HCT116 (cell line): ENCODE results near the gene IL36A. TPM values are rescaled to one million over a fixed set of nuclear protein-coding genes. Genes with fewer than 3 reads are reported as not detected.

ENCODE experiments used
- ATAC-seq: fragments of 200-7000 bp; cut with Tn5 transposase; 2 replicates; pipeline ENCODE4 v1.9.1; 2020; ENCODE audit warnings: mild to moderate bottlenecking, moderate library complexity
- BruUV-seq: library from RNA; stranded (reverse); fragments of 400-500 nt; replicated peaks from 2 replicates; lab custom pipeline; 2021; lab: Mats Ljungman, UMichigan
- CTCF ChIA-PET: fragments of 300-600 bp; sonication (Branson Sonifier 250); formaldehyde crosslinking; loops from one replicate; lab custom pipeline; 2021; ENCODE audit warnings: antibody characterized with exemption; lab: Charles Lee
- POLR2A ChIA-PET: fragments of 300-600, 350-600 bp; sonication (Branson Sonifier 250); formaldehyde crosslinking; loops from one replicate; lab custom pipeline; 2021; ENCODE audit warnings: antibody characterized with exemption; lab: Charles Lee
- RAD21 ChIA-PET, 2 experiments: fragments of 300-600 bp; sonication (Branson Sonifier 250); formaldehyde crosslinking; loops; one replicate each; lab custom pipeline; 2023; ENCODE audit warnings: low total read pairs in 2 of 2; ENCODE audit not compliant: uncharacterized antibody in 2 of 2, unreplicated experiment in 2 of 2, low non-redundant PET in 1 of 2; lab: Charles Lee
- DNase-seq: peaks from one replicate; pipeline ENCODE4 v3.0.0-alpha.2; 2010; ENCODE audit warnings: low read depth, low spot score
- H2AFZ ChIP-seq: fragments of 200-600 bp; shearing (Covaris generic), sonication (generic); 2 replicates; pipeline ENCODE4 v1.6.1; 2017; ENCODE audit warnings: low read depth, mixed run types, mixed read lengths, antibody characterized with exemption, low read length; ENCODE audit not compliant: poor library complexity, severe bottlenecking
- H3K27ac ChIP-seq: 2 replicates; pipeline ENCODE4 v1.5.1; 2012; ENCODE audit warnings: low read depth, low read length
- H3K27me3 ChIP-seq: fragments of 200-600 bp; sonication (generic); 2 replicates; pipeline ENCODE4 v1.6.1; 2016; ENCODE audit warnings: mixed run types, low read length, mixed read lengths; ENCODE audit not compliant: insufficient read depth
- H3K36me3 ChIP-seq, 2 experiments: fragments of 200-500 bp in 1 of 2; fragments of 200-600 bp in 1 of 2; sonication (Bioruptor generic) in 1 of 2; sonication (generic) in 1 of 2; 2 replicates each; pipeline versions ENCODE4 v1.5.1 to v1.6.1; 2014 to 2016; ENCODE audit warnings: low read length in 2 of 2, inconsistent platforms in 1 of 2, mixed read lengths in 1 of 2, mixed run types in 1 of 2; ENCODE audit not compliant: insufficient read depth in 2 of 2, control insufficient read depth in 1 of 2
- H3K4me1 ChIP-seq, 2 experiments: fragments of 200-600 bp in 1 of 2; sonication (generic) in 1 of 2; 2 replicates each; pipeline versions ENCODE4 v1.5.1 to v1.6.1; 2012 to 2017; ENCODE audit warnings: low read length in 2 of 2, inconsistent platforms in 1 of 2, mild to moderate bottlenecking in 1 of 2, mixed read lengths in 1 of 2, mixed run types in 1 of 2, moderate library complexity in 1 of 2; ENCODE audit not compliant: insufficient read depth in 2 of 2, control insufficient read depth in 1 of 2
- H3K4me2 ChIP-seq: fragments of 200-600 bp; sonication (generic); 2 replicates; pipeline ENCODE4 v1.6.1; 2017; ENCODE audit warnings: mixed run types, low read length, mixed read lengths
- H3K4me3 ChIP-seq, 2 experiments: fragments of 200-600 bp in 1 of 2; sonication (generic) in 1 of 2; replicated peaks in 1 of 2; 2 replicates each; pipeline ENCODE4 v1.5.1; 2011 to 2016; ENCODE audit warnings: low read length in 2 of 2, control low read depth in 1 of 2, low read depth in 1 of 2, mild to moderate bottlenecking in 1 of 2, mixed read lengths in 1 of 2, mixed run types in 1 of 2
- H3K79me2 ChIP-seq: fragments of 200-600 bp; sonication (generic); 2 replicates; pipeline ENCODE4 v1.6.1; 2017; ENCODE audit warnings: mild to moderate bottlenecking, mixed run types, low read length, moderate library complexity, mixed read lengths; ENCODE audit not compliant: insufficient read depth
- H3K9ac ChIP-seq: fragments of 200-600 bp; sonication (generic); 2 replicates; pipeline ENCODE4 v1.6.1; 2016; ENCODE audit warnings: low read length, mixed read lengths
- H3K9me2 ChIP-seq: fragments of 200-600 bp; sonication (generic), shearing (Covaris generic); 2 replicates; pipeline ENCODE4 v1.6.1; 2017; ENCODE audit warnings: mixed run types, mild to moderate bottlenecking, moderate library complexity; ENCODE audit not compliant: insufficient read depth
- H3K9me3 ChIP-seq, 2 experiments: fragments of 200-500 bp in 1 of 2; fragments of 200-600 bp in 1 of 2; sonication (Bioruptor generic) in 1 of 2; sonication (generic) in 1 of 2; 2 replicates each; pipeline ENCODE4 v1.6.1; 2014 to 2017; ENCODE audit warnings: low read length in 2 of 2, mixed read lengths in 2 of 2, inconsistent platforms in 1 of 2, low read depth in 1 of 2, mild to moderate bottlenecking in 1 of 2, mixed run types in 1 of 2, moderate library complexity in 1 of 2; ENCODE audit not compliant: control insufficient read depth in 1 of 2, insufficient read depth in 1 of 2
- H4K20me1 ChIP-seq: fragments of 200-600 bp; sonication (generic), shearing (Covaris generic); 2 replicates; pipeline ENCODE4 v1.6.1; 2017; ENCODE audit warnings: mixed run types, mild to moderate bottlenecking, moderate library complexity; ENCODE audit not compliant: insufficient read depth
- ATF3 ChIP-seq: IDR thresholded peaks from 2 replicates; pipeline ENCODE4 v1.6.1; 2012
- CBX3 ChIP-seq: IDR thresholded peaks from 2 replicates; pipeline ENCODE4 v1.6.1; 2012; ENCODE audit warnings: low read depth
- CEBPB ChIP-seq: IDR thresholded peaks from 2 replicates; pipeline ENCODE4 v1.6.1; 2012; ENCODE audit warnings: low read depth
- CTCF ChIP-seq, 3 experiments: fragments of 200-600 bp in 1 of 3; sonication (generic) in 1 of 3; IDR thresholded peaks in 2 of 3; conservative IDR thresholded peaks in 1 of 3; 2 replicates each; pipeline ENCODE4 v1.5.1; 2012 to 2017; ENCODE audit warnings: low read depth in 2 of 3, low read length in 2 of 3, antibody characterized with exemption in 1 of 3, borderline replicate concordance in 1 of 3, control low read depth in 1 of 3, mild to moderate bottlenecking in 1 of 3, mixed read lengths in 1 of 3, mixed run types in 1 of 3, moderate library complexity in 1 of 3; ENCODE audit not compliant: insufficient read depth in 1 of 3
- EGR1 ChIP-seq: IDR thresholded peaks from 2 replicates; pipeline ENCODE4 v1.6.1; 2012; ENCODE audit warnings: low read depth
- ELF1 ChIP-seq: IDR thresholded peaks from 2 replicates; pipeline ENCODE4 v1.6.1; 2012; ENCODE audit warnings: low read depth, borderline replicate concordance
- EZH2phosphoT487 ChIP-seq: fragments of 200-600 bp; IDR thresholded peaks from 2 replicates; pipeline ENCODE4 v1.6.1; 2018; ENCODE audit warnings: antibody characterized with exemption, borderline replicate concordance
- FOSL1 ChIP-seq: IDR thresholded peaks from 2 replicates; pipeline ENCODE4 v1.6.1; 2012; ENCODE audit warnings: low read depth
- POLR2A ChIP-seq: IDR thresholded peaks from 2 replicates; pipeline ENCODE4 v1.7.0; 2011; ENCODE audit warnings: borderline replicate concordance; ENCODE audit not compliant: insufficient read depth, insufficient read length; ENCODE audit errors: extremely low read depth
- POLR2AphosphoS5 ChIP-seq: IDR thresholded peaks from 2 replicates; pipeline ENCODE4 v1.6.1; 2011; ENCODE audit warnings: mild to moderate bottlenecking, low read depth, low read length, moderate library complexity
- SIN3A ChIP-seq: IDR thresholded peaks from 2 replicates; pipeline ENCODE4 v1.6.1; 2012; ENCODE audit warnings: low read depth
- SRF ChIP-seq: IDR thresholded peaks from 2 replicates; pipeline ENCODE4 v1.6.1; 2012; ENCODE audit warnings: low read depth
- ZFX ChIP-seq: fragments of 450-650 bp; IDR thresholded peaks from 2 replicates; pipeline ENCODE4 v1.6.1; 2017
- ZNF274 ChIP-seq: fragments of 200-500 bp; sonication (Bioruptor generic); IDR thresholded peaks from 2 replicates; pipeline ENCODE4 v1.6.1; 2014; ENCODE audit warnings: mild to moderate bottlenecking, low read depth, low read length, inconsistent platforms
- intact Hi-C: fragments of 100-400 bp; cut with micrococcal nuclease; formaldehyde crosslinking; loops from 2 replicates; pipeline ENCODE4 v1.10.0; 2022
- total RNA-seq: library from RNA; stranded (reverse); gene quantifications from one replicate; pipeline ENCODE4 v1.2.1, GENCODE V29; 2021; ENCODE audit not compliant: unreplicated experiment
- TF ChIP-seq, protein P1 (sequence below): IDR thresholded peaks from 2 replicates; pipeline ENCODE4 v1.6.1; 2011; ENCODE audit warnings: mild to moderate bottlenecking, low read length, moderate library complexity; ENCODE audit not compliant: insufficient replicate concordance; ENCODE audit errors: extremely low read depth
- TF ChIP-seq, protein P2 (sequence below): IDR thresholded peaks from 2 replicates; pipeline ENCODE4 v1.6.1; 2012; ENCODE audit warnings: low read depth
- TF ChIP-seq, protein P3 (sequence below): IDR thresholded peaks from 2 replicates; pipeline ENCODE4 v1.6.1; 2012

The IL36A gene
- total RNA-seq, 1 experiment from 2014 or later: not detected

GRCh38 chr2:113054066-113054465, 48.8 kb downstream of the IL36A start:
- Histone ChIP-seq H3K27me3 (no peaks in the 10 kb centered on the region), H3K9me3 (no peaks in the 10 kb centered on the region), H3K79me2 (no peaks in the 10 kb centered on the region), H3K4me2 (no peak overlapping the region), H3K4me3 (no peak overlapping the region), H3K36me3 (no peaks in the 10 kb centered on the region), H3K9me2 (no peaks in the 10 kb centered on the region), H3K27ac (no peak overlapping the region), H3K4me1 (peaks cover 0 to 4% of the 10 kb centered on the region in 2 experiments; a peak in 1 of 4 replicates), H2AFZ (no peak overlapping the region), H3K9ac (no peak overlapping the region), H4K20me1 (no peaks in the 10 kb centered on the region)
- TF ChIP-seq ATF3 (no peak), SIN3A (no peak), CBX3 (no peak), CTCF (IDR thresholded peaks at IDR 0.05 in 2 of 3, conservative IDR thresholded peaks at IDR 0.05 in 1 of 3; ENCODE audit: borderline replicate concordance in 1 of 3, insufficient read depth in 1 of 3, low read depth in 2 of 3, low read length in 2 of 3) (no peak), ZNF274 (no peak), FOSL1 (no peak), ELF1 (no peak), EZH2phosphoT487 (no peak), POLR2AphosphoS5 (no peak), SRF (no peak), POLR2A (no peak), ZFX (no peak), CEBPB (no peak), EGR1 (no peak)
- TF ChIP-seq, protein P1, sequence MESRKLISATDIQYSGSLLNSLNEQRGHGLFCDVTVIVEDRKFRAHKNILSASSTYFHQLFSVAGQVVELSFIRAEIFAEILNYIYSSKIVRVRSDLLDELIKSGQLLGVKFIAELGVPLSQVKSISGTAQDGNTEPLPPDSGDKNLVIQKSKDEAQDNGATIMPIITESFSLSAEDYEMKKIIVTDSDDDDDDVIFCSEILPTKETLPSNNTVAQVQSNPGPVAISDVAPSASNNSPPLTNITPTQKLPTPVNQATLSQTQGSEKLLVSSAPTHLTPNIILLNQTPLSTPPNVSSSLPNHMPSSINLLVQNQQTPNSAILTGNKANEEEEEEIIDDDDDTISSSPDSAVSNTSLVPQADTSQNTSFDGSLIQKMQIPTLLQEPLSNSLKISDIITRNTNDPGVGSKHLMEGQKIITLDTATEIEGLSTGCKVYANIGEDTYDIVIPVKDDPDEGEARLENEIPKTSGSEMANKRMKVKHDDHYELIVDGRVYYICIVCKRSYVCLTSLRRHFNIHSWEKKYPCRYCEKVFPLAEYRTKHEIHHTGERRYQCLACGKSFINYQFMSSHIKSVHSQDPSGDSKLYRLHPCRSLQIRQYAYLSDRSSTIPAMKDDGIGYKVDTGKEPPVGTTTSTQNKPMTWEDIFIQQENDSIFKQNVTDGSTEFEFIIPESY: no peak
- TF ChIP-seq, protein P2, sequence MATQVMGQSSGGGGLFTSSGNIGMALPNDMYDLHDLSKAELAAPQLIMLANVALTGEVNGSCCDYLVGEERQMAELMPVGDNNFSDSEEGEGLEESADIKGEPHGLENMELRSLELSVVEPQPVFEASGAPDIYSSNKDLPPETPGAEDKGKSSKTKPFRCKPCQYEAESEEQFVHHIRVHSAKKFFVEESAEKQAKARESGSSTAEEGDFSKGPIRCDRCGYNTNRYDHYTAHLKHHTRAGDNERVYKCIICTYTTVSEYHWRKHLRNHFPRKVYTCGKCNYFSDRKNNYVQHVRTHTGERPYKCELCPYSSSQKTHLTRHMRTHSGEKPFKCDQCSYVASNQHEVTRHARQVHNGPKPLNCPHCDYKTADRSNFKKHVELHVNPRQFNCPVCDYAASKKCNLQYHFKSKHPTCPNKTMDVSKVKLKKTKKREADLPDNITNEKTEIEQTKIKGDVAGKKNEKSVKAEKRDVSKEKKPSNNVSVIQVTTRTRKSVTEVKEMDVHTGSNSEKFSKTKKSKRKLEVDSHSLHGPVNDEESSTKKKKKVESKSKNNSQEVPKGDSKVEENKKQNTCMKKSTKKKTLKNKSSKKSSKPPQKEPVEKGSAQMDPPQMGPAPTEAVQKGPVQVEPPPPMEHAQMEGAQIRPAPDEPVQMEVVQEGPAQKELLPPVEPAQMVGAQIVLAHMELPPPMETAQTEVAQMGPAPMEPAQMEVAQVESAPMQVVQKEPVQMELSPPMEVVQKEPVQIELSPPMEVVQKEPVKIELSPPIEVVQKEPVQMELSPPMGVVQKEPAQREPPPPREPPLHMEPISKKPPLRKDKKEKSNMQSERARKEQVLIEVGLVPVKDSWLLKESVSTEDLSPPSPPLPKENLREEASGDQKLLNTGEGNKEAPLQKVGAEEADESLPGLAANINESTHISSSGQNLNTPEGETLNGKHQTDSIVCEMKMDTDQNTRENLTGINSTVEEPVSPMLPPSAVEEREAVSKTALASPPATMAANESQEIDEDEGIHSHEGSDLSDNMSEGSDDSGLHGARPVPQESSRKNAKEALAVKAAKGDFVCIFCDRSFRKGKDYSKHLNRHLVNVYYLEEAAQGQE: no peak
- TF ChIP-seq, protein P3, sequence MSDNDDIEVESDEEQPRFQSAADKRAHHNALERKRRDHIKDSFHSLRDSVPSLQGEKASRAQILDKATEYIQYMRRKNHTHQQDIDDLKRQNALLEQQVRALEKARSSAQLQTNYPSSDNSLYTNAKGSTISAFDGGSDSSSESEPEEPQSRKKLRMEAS: no peak
- ChIA-PET RAD21 (no interaction called here), CTCF (no interaction called here), POLR2A (no interaction called here)
- intact Hi-C loops: no loop called here
- no TSS peak for BruUV-seq
- DNase-seq (no peak), ATAC-seq (no peak)
